Measurements from ENCODE around the gene TMED8.

DNA sequence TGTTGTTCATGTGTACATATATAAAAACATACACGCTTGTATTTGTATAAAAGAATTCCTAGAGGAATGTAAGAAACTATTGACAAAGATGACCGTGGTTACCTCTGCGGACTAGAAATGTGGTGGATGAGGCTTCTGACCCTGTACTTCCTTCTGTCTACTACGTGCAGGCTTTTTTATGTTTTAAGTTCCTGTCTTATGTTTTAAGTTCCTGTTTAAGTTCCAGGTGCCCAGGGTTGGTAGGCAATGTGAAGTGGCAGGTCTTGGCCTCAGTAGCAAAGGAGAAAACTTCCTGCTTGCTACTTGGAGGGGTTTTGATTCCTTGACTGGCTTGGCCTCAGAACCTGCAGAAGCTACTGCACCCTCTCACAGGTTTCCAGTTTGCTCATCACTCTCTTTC, 67.8 kb downstream of the TMED8 start:
- TF ChIP-seq POLR2A (IDR thresholded peaks at IDR 0.05; ENCODE audit: low read length) (no peak), GATA1 (IDR thresholded peaks at IDR 0.05; ENCODE audit: low read depth, low read length) (no peak)

Measured in erythroblast (primary cell).